Osteocyte (in vitro differentiated cells): Measurements from ENCODE around the gene EDIL3. TPM values are rescaled to one million over a fixed set of nuclear protein-coding genes. Genes with fewer than 3 reads are reported as not detected.

Source experiments
- DNase-seq: peaks from one replicate; pipeline ENCODE4 v3.0.0; 2021; ENCODE audit warnings: mixed read lengths; ENCODE audit not compliant: unreplicated experiment; ENCODE audit errors: extremely low spot score
- H3K27ac Mint-ChIP-seq: one replicate; pipeline ENCODE4 v1.8.0; 2021; ENCODE audit warnings: mild to moderate bottlenecking, mixed read lengths; ENCODE audit not compliant: unreplicated experiment
- H3K27me3 Mint-ChIP-seq: one replicate; pipeline ENCODE4 v1.8.0; 2021; ENCODE audit warnings: mixed read lengths; ENCODE audit not compliant: unreplicated experiment
- H3K36me3 Mint-ChIP-seq: one replicate; pipeline ENCODE4 v1.8.0; 2021; ENCODE audit warnings: mixed read lengths; ENCODE audit not compliant: unreplicated experiment
- H3K4me1 Mint-ChIP-seq: one replicate; pipeline ENCODE4 v1.8.0; 2021; ENCODE audit warnings: mixed read lengths; ENCODE audit not compliant: unreplicated experiment
- H3K4me3 Mint-ChIP-seq: one replicate; pipeline ENCODE4 v1.8.0; 2021; ENCODE audit warnings: mild to moderate bottlenecking, moderate library complexity, mixed read lengths; ENCODE audit not compliant: unreplicated experiment
- H3K9me3 Mint-ChIP-seq: one replicate; pipeline ENCODE4 v1.8.0; 2021; ENCODE audit warnings: mixed read lengths; ENCODE audit not compliant: unreplicated experiment
- long read RNA-seq: library from polyadenylated mRNA; unstranded; transcript quantifications from one replicate; pipeline ENCODE4 v2.0.0, GENCODE V29; 2021
- total RNA-seq: library from RNA; stranded (reverse); gene quantifications from 2 replicates; pipeline ENCODE4 v1.2.1, GENCODE V29; 2021
- TF ChIP-seq, protein P1 (sequence below): fragments of 200-600 bp; sonication (generic); IDR thresholded peaks from 2 replicates; pipeline ENCODE4 v1.5.0; 2021; ENCODE audit warnings: antibody characterized with exemption, mild to moderate bottlenecking, moderate library complexity

EDIL3 gene, protein sequence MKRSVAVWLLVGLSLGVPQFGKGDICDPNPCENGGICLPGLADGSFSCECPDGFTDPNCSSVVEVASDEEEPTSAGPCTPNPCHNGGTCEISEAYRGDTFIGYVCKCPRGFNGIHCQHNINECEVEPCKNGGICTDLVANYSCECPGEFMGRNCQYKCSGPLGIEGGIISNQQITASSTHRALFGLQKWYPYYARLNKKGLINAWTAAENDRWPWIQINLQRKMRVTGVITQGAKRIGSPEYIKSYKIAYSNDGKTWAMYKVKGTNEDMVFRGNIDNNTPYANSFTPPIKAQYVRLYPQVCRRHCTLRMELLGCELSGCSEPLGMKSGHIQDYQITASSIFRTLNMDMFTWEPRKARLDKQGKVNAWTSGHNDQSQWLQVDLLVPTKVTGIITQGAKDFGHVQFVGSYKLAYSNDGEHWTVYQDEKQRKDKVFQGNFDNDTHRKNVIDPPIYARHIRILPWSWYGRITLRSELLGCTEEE
- total RNA-seq, result 470 and 495 TPM in 2 replicates
- long read RNA-seq, full-length matches to known transcripts, result 250 of 469 reads
- long read RNA-seq, partial matches to known transcripts, result 56 of 469 reads
- long read RNA-seq, other reads (novel, unspliced or antisense), result 163 of 469 reads

DNA sequence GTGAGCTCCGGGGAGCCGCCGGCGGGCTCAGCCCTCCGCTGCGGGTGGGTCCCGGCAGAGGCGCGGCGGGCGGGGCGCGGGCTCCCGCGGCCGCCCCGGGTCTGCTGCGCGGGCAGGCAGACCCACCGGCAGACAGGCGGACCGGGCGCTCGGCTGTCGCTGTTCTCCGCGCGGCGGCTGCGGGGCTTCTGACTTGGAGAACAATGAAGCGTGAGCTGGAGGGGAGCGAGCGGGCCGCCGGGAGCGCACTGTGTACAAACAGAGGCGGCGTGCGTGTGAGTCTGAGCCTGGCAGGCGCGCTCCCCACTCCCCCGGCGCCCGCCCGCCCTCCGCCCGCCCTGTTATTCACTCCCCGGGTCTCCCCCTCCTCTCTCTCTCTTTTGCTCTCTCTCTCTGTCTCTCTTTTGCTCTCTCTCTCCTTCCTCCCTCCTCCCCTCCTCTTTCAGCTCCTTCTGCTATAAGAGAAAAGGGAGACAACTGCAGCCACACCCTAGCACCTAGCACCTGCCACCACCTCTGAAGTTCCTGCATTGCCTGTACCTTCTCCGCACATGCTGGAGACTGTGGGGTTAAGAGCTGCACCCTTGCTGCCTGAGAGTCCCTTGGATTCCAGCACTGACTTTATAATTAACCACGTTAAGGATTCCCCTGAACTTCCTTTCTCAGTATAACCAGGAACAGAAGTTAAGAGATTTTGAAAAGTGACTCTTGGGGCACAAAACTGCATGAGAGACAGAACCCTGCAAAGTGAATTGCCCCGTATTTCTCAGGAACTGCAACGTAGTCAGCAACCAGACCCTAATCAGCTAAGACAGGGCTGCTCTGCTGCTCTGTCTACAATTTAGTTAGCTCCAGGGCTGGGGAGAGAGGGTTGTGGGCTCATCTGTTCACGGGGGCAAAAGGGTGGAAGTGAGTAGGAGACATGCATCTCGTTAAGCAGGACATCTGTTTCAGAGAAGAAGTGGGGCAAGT is at the start of gene EDIL3:
TSS of gene EDIL3 (minus strand) at position 277 of the 972 bp plus-strand sequence. CDS start 506 bp downstream, outside the sequence.
- H3K36me3 Mint-ChIP-seq, result peaks cover 22% of the 10 kb centered on the region
- no peaks in the 10 kb centered on the region for H3K9me3 Mint-ChIP-seq
- peak; percentile 90 for DNase-seq
- TF ChIP-seq, protein P1, sequence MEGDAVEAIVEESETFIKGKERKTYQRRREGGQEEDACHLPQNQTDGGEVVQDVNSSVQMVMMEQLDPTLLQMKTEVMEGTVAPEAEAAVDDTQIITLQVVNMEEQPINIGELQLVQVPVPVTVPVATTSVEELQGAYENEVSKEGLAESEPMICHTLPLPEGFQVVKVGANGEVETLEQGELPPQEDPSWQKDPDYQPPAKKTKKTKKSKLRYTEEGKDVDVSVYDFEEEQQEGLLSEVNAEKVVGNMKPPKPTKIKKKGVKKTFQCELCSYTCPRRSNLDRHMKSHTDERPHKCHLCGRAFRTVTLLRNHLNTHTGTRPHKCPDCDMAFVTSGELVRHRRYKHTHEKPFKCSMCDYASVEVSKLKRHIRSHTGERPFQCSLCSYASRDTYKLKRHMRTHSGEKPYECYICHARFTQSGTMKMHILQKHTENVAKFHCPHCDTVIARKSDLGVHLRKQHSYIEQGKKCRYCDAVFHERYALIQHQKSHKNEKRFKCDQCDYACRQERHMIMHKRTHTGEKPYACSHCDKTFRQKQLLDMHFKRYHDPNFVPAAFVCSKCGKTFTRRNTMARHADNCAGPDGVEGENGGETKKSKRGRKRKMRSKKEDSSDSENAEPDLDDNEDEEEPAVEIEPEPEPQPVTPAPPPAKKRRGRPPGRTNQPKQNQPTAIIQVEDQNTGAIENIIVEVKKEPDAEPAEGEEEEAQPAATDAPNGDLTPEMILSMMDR, result no peak
- no peaks in the 10 kb centered on the region for H3K27me3 Mint-ChIP-seq
- peak within 1 kb of the TSS; percentile 99 for H3K27ac Mint-ChIP-seq
- peaks cover 38% of the 10 kb centered on the region for H3K4me1 Mint-ChIP-seq
- H3K4me3 Mint-ChIP-seq, result peak within 1 kb of the TSS; percentile 95

- DNase-seq, result no peak
- Mint-ChIP-seq H3K36me3 (peaks cover 10% of the 10 kb centered on the region), H3K9me3 (peaks cover 6% of the 10 kb centered on the region), H3K27me3 (no peaks in the 10 kb centered on the region), H3K4me3 (no peak overlapping the region), H3K4me1 (peaks cover 37% of the 10 kb centered on the region), H3K27ac (no peak overlapping the region)
- TF ChIP-seq, protein P1, result no peak
These were observed 48.8 kb upstream of the EDIL3 start for GRCh38 chr5:84433461-84433860.

- H3K9me3 Mint-ChIP-seq, result peaks cover 6% of the 10 kb centered on the region
- peaks cover 13% of the 10 kb centered on the region for H3K36me3 Mint-ChIP-seq
- H3K27me3 Mint-ChIP-seq, result no peaks in the 10 kb centered on the region
- DNase-seq, result no peak
- H3K4me3 Mint-ChIP-seq, result no peak overlapping the region
- H3K27ac Mint-ChIP-seq, result no peak overlapping the region
- H3K4me1 Mint-ChIP-seq, result peaks cover 20% of the 10 kb centered on the region
- TF ChIP-seq, protein P1, result no peak
These were observed 46.4 kb upstream of the EDIL3 start for GRCh38 chr5:84430863-84431663.

- Mint-ChIP-seq H3K9me3 (no peaks in the 10 kb centered on the region), H3K4me1 (peaks cover 10% of the 10 kb centered on the region), H3K27me3 (no peaks in the 10 kb centered on the region), H3K36me3 (peaks cover 10% of the 10 kb centered on the region), H3K4me3 (no peak overlapping the region), H3K27ac (no peak overlapping the region)
- no peak for DNase-seq
- TF ChIP-seq, protein P1, result no peak
These were observed 45.4 kb upstream of the EDIL3 start for GRCh38 chr5:84430079-84430478.
